ENCODE measurements around the gene PIK3R1.
A peak's percentile ranks its signal among the peaks of the same experiment; 100 is the strongest.

The PIK3R1 gene

GRCh38 chr5:68299575-68299974, 84.0 kb downstream of the PIK3R1 start:
- no peak for DNase-seq

- DNase-seq = no peak
These were observed 87.6 kb downstream of the PIK3R1 start for GRCh38 chr5:68303038-68303738.

- DNase-seq = no peak
These were observed 88.3 kb downstream of the PIK3R1 start for GRCh38 chr5:68303754-68304420.

- no peak for DNase-seq
These were observed 89.0 kb downstream of the PIK3R1 start for GRCh38 chr5:68304421-68305052.

GRCh38 chr5:68305223-68305870, 89.8 kb downstream of the PIK3R1 start:
- no peak for DNase-seq

- DNase-seq = no peak
These were observed 90.9 kb downstream of the PIK3R1 start for GRCh38 chr5:68306361-68307014.

GRCh38 chr5:68313336-68313735, 97.8 kb downstream of the PIK3R1 start:
- no peak for DNase-seq

- DNase-seq = no peak
These were observed 98.9 kb downstream of the PIK3R1 start for GRCh38 chr5:68314465-68314864.

- DNase-seq = peak; percentile 21 to 56
These were observed 100.2 kb downstream of the PIK3R1 start for GRCh38 chr5:68315679-68316271.

GRCh38 chr5:68316469-68316868, 100.9 kb downstream of the PIK3R1 start:
- DNase-seq = no peak

- no peak for DNase-seq
These were observed 102.1 kb downstream of the PIK3R1 start for GRCh38 chr5:68317646-68318045.

GRCh38 chr5:68318955-68319705, 103.6 kb downstream of the PIK3R1 start:
- no peak for DNase-seq

GRCh38 chr5:68319706-68320412, 104.3 kb downstream of the PIK3R1 start:
- no peak for DNase-seq

- DNase-seq = no peak
These were observed 104.9 kb downstream of the PIK3R1 start for GRCh38 chr5:68320413-68320986.

GRCh38 chr5:68325065-68325580, 109.6 kb downstream of the PIK3R1 start:
- DNase-seq = no peak

GRCh38 chr5:68329554-68330255, 114.1 kb downstream of the PIK3R1 start:
- no peak for DNase-seq

- DNase-seq = no peak
These were observed 115.0 kb downstream of the PIK3R1 start for GRCh38 chr5:68330574-68330973.

- no peak for DNase-seq
These were observed 115.9 kb downstream of the PIK3R1 start for GRCh38 chr5:68331192-68332079.

- no peak for DNase-seq
These were observed 116.5 kb downstream of the PIK3R1 start for GRCh38 chr5:68332080-68332451.

All from CD4-positive, alpha-beta T cell treated with Interferon alpha-2 for 1 hour (primary cell).